NCI-H2029 treated with DMSO at 0.1 percent for 48 hours (cell line): ENCODE results near the gene SYT13.
A peak's percentile ranks its signal among the peaks of the same experiment; 100 is the strongest.

Source experiments
- DNase-seq: peaks from one replicate; lab custom pipeline; 2025; lab: John Stamatoyannopoulos, UW

The SYT13 gene

GRCh38 chr11:45305874-45306623, 19.9 kb upstream of the SYT13 start:
- no peak for DNase-seq

- DNase-seq: no peak
Observed at GRCh38 chr11:45304992-45305335, 18.8 kb upstream of the SYT13 start.

GRCh38 chr11:45304111-45304991, 18.2 kb upstream of the SYT13 start:
- DNase-seq: no peak

GRCh38 chr11:45303316-45303715, 17.2 kb upstream of the SYT13 start:
- no peak for DNase-seq

- no peak for DNase-seq
Observed at GRCh38 chr11:45301537-45302246, 15.6 kb upstream of the SYT13 start.

GRCh38 chr11:45300715-45301114, 14.6 kb upstream of the SYT13 start:
- DNase-seq: no peak

- DNase-seq: no peak
Observed at GRCh38 chr11:45298718-45299117, 12.6 kb upstream of the SYT13 start.

- no peak for DNase-seq
Observed at GRCh38 chr11:45296075-45296474, 9.9 kb upstream of the SYT13 start.

GRCh38 chr11:45294499-45294898, 8.4 kb upstream of the SYT13 start:
- DNase-seq: no peak

- peak; percentile 89 for DNase-seq
Observed at GRCh38 chr11:45293566-45294192, 7.5 kb upstream of the SYT13 start.

- DNase-seq: no peak
Observed at GRCh38 chr11:45290586-45290985, 4.4 kb upstream of the SYT13 start.

GRCh38 chr11:45289369-45289768, 3.2 kb upstream of the SYT13 start:
- no peak for DNase-seq

- no peak for DNase-seq
Observed at GRCh38 chr11:45288339-45288738, 2.2 kb upstream of the SYT13 start.

GRCh38 chr11:45287316-45287903, 1.3 kb upstream of the SYT13 start:
- no peak for DNase-seq

GRCh38 chr11:45285250-45285828, 802 bp downstream of the SYT13 start:
- DNase-seq: no peak

- no peak for DNase-seq
Observed at GRCh38 chr11:45282081-45282480, 4.1 kb downstream of the SYT13 start.

- DNase-seq: peak; percentile 98
Observed at GRCh38 chr11:45280449-45280848, 5.7 kb downstream of the SYT13 start.

- DNase-seq: no peak
Observed at GRCh38 chr11:45279645-45280044, 6.5 kb downstream of the SYT13 start.

- peak; percentile 68 for DNase-seq
Observed at GRCh38 chr11:45278714-45279113, 7.4 kb downstream of the SYT13 start.

- DNase-seq: peak; percentile 88
Observed at GRCh38 chr11:45275828-45276227, 10.3 kb downstream of the SYT13 start.

GRCh38 chr11:45274206-45274605, 11.9 kb downstream of the SYT13 start:
- DNase-seq: no peak
